Measurements from ENCODE around the gene BMPR1B. TPM values are rescaled to one million over a fixed set of nuclear protein-coding genes. Genes with fewer than 3 reads are reported as not detected.

BMPR1B gene
- total and polyA plus RNA-seq, 2 of the 8 experiments (the other 6 are each of a cell fraction or from before 2014, with no cell fraction given), result 0.14 to 1.1 TPM

GRCh38 chr4:95051702-95052020 is 293.9 kb downstream of the BMPR1B start:
- Histone ChIP-seq H3K23ac (ENCODE audit: insufficient read length) (no peak overlapping the region), H3K23me2 (ENCODE audit: low read depth, low read length) (no peaks in the 10 kb centered on the region), H3K14ac (ENCODE audit: insufficient read length) (no peak overlapping the region), H3K56ac (replicated peaks; ENCODE audit: insufficient read length, low read depth, low read length) (no peak overlapping the region), H3K9me3 (ENCODE audit: insufficient read depth in 2 of 2, low read depth in 1 of 2, low read length in 1 of 2) (no peaks in the 10 kb centered on the region), H3K79me1 (ENCODE audit: low read depth, low read length) (no peaks in the 10 kb centered on the region), H2BK12ac (ENCODE audit: low read depth, low read length) (0 out of 2 replicates have a peak overlapping the region, but pooled peaks have one; percentile 2), H3K4me1 (replicated peaks in 1 of 4; ENCODE audit: control insufficient read depth in 3 of 4, insufficient read depth in 4 of 4, low read length in 3 of 4) (peaks cover 0 to 4% (median 0%) of the 10 kb centered on the region in 4 experiments; a peak in 1 of 7 replicates), H4K20me1 (replicated peaks in 1 of 2; ENCODE audit: control insufficient read depth in 1 of 2, insufficient read depth in 2 of 2, low read length in 2 of 2) (no peaks in the 10 kb centered on the region), H3K18ac (ENCODE audit: extremely low read depth, low read length) (no peak overlapping the region), H3K4ac (replicated peaks; ENCODE audit: insufficient read length, low read depth, low read length) (no peak overlapping the region), H2AFZ (ENCODE audit: low read length) (peak overlapping the region; percentile 94; the same call in 1 of the 2 replicates), H3K27ac (ENCODE audit: low read depth, low read length) (no peak overlapping the region), H3K4me2 (ENCODE audit: insufficient read depth in 1 of 2, low read depth in 2 of 2, low read length in 2 of 2) (no peak overlapping the region), H3K79me2 (ENCODE audit: control insufficient read depth in 1 of 2, insufficient read depth in 2 of 2, low read length in 2 of 2) (no peaks in the 10 kb centered on the region), H2BK20ac (ENCODE audit: low read length) (no peak overlapping the region), H2BK15ac (ENCODE audit: low read length) (no peak overlapping the region), H4K8ac (ENCODE audit: extremely low read depth, insufficient read depth, low read length) (no peak overlapping the region), H3K4me3 (ENCODE audit: extremely low read depth in 1 of 4, insufficient read depth in 2 of 4, low read depth in 3 of 4, low read length in 4 of 4) (no peak overlapping the region), H2BK120ac (replicated peaks; ENCODE audit: low read depth, low read length) (no peak overlapping the region), H2AK5ac (ENCODE audit: low read depth, low read length) (no peak overlapping the region), H4K91ac (replicated peaks; ENCODE audit: insufficient read length, low read length) (no peak overlapping the region), H3K9ac (replicated peaks in 1 of 4; ENCODE audit: extremely low read depth in 1 of 4, low read depth in 3 of 4, low read length in 3 of 4) (no peak overlapping the region), H2BK5ac (ENCODE audit: low read depth, low read length) (no peak overlapping the region), H4K5ac (ENCODE audit: insufficient read length, low read depth, low read length) (no peak overlapping the region), H3K36me3 (ENCODE audit: control insufficient read depth in 2 of 4, insufficient read depth in 4 of 4, low read length in 3 of 4) (no peaks in the 10 kb centered on the region), H3K27me3 (replicated peaks in 1 of 4; ENCODE audit: control insufficient read depth in 3 of 4, extremely low read depth in 1 of 4, insufficient read depth in 3 of 4, low read length in 3 of 4) (no peaks in the 10 kb centered on the region)
- no peak for DNase-seq (ENCODE audit: low read depth in 1 of 2, low spot score in 2 of 2)
- POLR2A ChIA-PET (ENCODE audit: partially characterized antibody), result interaction anchor here (0.9 kb wide), 1 partner anchor 51 kb away, joined by 3 read pairs; no protein-coding TSS in a partner anchor
- FAIRE-seq, result no peak
- 90% methylated on average over 2 of the region's 2 CpGs; no CpG with 5 or more reads in 1 of the 2 experiments for WGBS, 2 experiments (ENCODE audit: extremely low coverage in 1 of 2, insufficient coverage in 1 of 2, insufficient read length in 1 of 2, insufficient replicate concordance in 2 of 2, low coverage in 1 of 2, low lambda C conversion rate in 2 of 2, missing lambda C conversion rate in 1 of 2)
- CTCF ChIA-PET (ENCODE audit: partially characterized antibody), result no interaction called here
- TF ChIP-seq POLR2AphosphoS5 (IDR thresholded peaks at IDR 0.05; ENCODE audit: low read depth, low read length) (no peak), RNF2 (IDR thresholded peaks at IDR 0.05; ENCODE audit: borderline replicate concordance, low read depth, low read length, missing control alignments, poor library complexity, severe bottlenecking) (no peak), CHD1 (IDR thresholded peaks at IDR 0.05; ENCODE audit: low read depth, low read length) (no peak), EP300 (IDR thresholded peaks at IDR 0.05; ENCODE audit: borderline replicate concordance in 1 of 2, low read depth in 2 of 2, low read length in 2 of 2) (no peak), CBX8 (IDR thresholded peaks at IDR 0.05; ENCODE audit: borderline replicate concordance, low read depth, low read length) (no peak), HDAC2 (IDR thresholded peaks at IDR 0.05; ENCODE audit: borderline replicate concordance in 1 of 2, low read depth in 2 of 2, low read length in 2 of 2) (no peak), SIN3A (conservative IDR thresholded peaks at IDR 0.05 in 1 of 2, IDR thresholded peaks at IDR 0.05 in 1 of 2; ENCODE audit: low read depth in 1 of 2, low read length in 2 of 2) (no peak), SP2 (IDR thresholded peaks at IDR 0.05; ENCODE audit: low read length) (no peak), ATF3 (IDR thresholded peaks at IDR 0.05; ENCODE audit: insufficient read depth, low read depth, low read length) (no peak), TCF12 (IDR thresholded peaks at IDR 0.05; ENCODE audit: low read depth, low read length) (no peak), CHD2 (IDR thresholded peaks at IDR 0.05; ENCODE audit: low read length) (no peak)
- TF ChIP-seq, protein P1, sequence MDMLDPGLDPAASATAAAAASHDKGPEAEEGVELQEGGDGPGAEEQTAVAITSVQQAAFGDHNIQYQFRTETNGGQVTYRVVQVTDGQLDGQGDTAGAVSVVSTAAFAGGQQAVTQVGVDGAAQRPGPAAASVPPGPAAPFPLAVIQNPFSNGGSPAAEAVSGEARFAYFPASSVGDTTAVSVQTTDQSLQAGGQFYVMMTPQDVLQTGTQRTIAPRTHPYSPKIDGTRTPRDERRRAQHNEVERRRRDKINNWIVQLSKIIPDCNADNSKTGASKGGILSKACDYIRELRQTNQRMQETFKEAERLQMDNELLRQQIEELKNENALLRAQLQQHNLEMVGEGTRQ (IDR thresholded peaks at IDR 0.05; ENCODE audit: low read length), result no peak

Measured in H1 (cell line).